NB4 (cell line): ENCODE measurements around the gene GNPNAT1.
A peak's percentile ranks its signal among the peaks of the same experiment; 100 is the strongest.

Source experiments
- DNase-seq: peaks from one replicate; pipeline ENCODE4 v3.0.0; 2010; ENCODE audit warnings: low read depth
- H3K4me3 ChIP-seq: one replicate; pipeline ENCODE4 v1.5.1; 2011; ENCODE audit warnings: mild to moderate bottlenecking, low read depth, low read length, moderate library complexity
- MYC ChIP-seq: IDR thresholded peaks from 2 replicates; pipeline ENCODE4 v1.6.1; 2011; ENCODE audit warnings: low read depth, low read length
- POLR2A ChIP-seq: IDR thresholded peaks from 2 replicates; pipeline ENCODE4 v1.6.1; 2011; ENCODE audit warnings: mild to moderate bottlenecking; ENCODE audit not compliant: insufficient read length; ENCODE audit errors: extremely low read depth
- TF ChIP-seq, protein P1 (sequence below): IDR thresholded peaks from one replicate; pipeline ENCODE4 v1.5.1; 2012; ENCODE audit warnings: low read depth, low read length
- TF ChIP-seq, protein P2 (sequence below): IDR thresholded peaks from 2 replicates; pipeline ENCODE4 v1.6.1; 2011; ENCODE audit warnings: low read depth, low read length

Gene GNPNAT1

DNA sequence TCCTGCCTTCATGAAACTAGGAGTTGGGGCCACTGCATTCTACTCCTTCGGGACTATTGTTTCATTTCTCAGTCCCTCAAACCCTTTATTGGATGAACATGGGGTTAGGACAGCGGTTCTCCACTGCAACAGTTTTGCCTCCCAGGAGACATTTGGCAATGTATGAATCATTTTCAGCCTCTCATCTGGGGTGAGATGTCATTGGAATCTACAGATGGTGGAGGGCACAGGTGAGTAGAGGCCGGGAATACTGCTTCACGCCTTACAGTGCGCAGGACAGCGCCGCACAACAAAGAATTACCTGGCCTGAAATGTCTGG, 649 bp upstream of the GNPNAT1 start:
- TF ChIP-seq POLR2A (no peak), MYC (no peak)
- TF ChIP-seq, protein P1, sequence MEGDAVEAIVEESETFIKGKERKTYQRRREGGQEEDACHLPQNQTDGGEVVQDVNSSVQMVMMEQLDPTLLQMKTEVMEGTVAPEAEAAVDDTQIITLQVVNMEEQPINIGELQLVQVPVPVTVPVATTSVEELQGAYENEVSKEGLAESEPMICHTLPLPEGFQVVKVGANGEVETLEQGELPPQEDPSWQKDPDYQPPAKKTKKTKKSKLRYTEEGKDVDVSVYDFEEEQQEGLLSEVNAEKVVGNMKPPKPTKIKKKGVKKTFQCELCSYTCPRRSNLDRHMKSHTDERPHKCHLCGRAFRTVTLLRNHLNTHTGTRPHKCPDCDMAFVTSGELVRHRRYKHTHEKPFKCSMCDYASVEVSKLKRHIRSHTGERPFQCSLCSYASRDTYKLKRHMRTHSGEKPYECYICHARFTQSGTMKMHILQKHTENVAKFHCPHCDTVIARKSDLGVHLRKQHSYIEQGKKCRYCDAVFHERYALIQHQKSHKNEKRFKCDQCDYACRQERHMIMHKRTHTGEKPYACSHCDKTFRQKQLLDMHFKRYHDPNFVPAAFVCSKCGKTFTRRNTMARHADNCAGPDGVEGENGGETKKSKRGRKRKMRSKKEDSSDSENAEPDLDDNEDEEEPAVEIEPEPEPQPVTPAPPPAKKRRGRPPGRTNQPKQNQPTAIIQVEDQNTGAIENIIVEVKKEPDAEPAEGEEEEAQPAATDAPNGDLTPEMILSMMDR, result no peak
- TF ChIP-seq, protein P2, sequence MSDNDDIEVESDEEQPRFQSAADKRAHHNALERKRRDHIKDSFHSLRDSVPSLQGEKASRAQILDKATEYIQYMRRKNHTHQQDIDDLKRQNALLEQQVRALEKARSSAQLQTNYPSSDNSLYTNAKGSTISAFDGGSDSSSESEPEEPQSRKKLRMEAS, result no peak
- DNase-seq, result peak; percentile 82
- peak overlapping the region; percentile 70 for H3K4me3 ChIP-seq

DNA sequence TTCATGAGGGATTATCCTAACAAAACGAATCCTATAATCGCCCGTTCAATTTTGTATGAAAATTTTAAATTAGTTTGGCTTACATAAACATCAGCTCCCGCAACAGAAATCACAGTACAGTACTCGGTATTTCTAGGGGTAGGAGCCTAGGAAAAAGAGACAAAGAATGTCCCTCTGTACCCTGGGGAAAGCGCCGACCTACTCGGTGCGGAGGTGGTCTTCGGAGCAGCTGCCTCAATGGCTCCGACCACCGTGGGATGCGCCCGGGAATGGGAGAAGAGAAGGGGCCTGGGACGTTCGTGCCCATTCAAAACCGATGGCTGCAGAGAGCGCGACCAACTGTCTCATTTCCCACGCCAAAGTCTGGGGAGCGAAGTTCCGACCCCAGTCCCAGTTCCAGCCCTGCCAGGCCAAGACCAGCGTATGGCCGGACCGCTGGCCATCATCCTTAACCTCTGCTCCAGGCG, 618 bp downstream of the GNPNAT1 start:
- DNase-seq, result no peak
- H3K4me3 ChIP-seq, result peak overlapping the region; percentile 81
- TF ChIP-seq, protein P2, result no peak
- TF ChIP-seq MYC (no peak; the same call in 1 of the 2 replicates), POLR2A (no peak)
- TF ChIP-seq, protein P1, result no peak

DNA sequence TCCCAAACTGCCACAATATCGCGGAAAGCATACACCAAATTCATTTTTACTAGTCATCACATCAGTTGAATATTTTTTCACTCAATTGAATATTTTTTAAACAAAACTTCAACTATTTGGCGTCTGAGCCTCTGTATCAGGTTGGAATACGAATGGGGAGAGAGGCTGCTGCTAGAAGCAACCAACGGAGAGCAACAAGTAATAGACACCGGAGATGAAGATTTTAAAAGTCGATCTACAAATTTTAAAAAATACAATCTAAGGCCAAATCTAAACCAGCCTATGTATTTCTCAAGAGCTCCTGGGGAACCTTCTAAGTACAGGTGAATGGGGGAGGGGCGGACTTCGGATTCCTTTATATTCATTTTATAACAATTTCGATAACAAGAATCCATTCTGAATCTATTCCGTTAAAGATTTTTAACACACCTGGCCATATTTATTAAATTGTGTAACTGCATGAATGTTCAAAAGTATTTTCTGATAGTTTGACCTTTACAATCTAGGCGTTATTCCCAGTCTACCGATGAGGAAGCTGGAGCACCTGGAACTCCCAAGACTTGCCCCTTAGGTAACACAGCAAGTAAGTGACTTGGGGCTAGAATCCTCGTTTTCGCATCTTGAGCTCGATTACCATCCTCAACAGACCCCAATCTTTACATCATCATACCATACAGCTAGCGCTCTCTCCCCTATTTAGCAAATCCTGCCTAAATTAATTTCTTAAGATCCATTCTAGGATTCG, 1.2 kb downstream of the GNPNAT1 start:
- DNase-seq, result peak; percentile 11
- peak overlapping the region; percentile 81 for H3K4me3 ChIP-seq
- TF ChIP-seq MYC, result no peak
- TF ChIP-seq, protein P1, result no peak
- TF ChIP-seq, protein P2, result no peak
- no peak for TF ChIP-seq POLR2A

DNA sequence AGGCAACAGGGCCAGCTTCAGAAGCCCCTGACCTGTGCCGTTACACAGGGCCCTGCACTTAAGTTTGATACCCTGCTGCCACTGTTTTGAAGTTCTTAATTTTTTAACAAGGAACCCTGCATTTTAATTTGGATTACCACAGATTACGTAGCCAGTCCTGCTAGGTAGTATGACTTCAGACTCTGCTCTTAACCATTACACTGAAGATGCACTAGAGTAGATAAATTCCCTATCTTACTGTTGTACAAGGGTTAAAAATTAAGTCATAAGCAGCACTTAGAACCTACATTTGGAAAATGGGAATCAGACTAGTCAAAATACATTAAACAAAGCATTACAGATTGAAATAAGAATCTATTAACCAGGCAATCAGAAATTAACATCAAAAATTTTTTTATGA, 2.3 kb downstream of the GNPNAT1 start:
- DNase-seq, result peak; percentile 12
- H3K4me3 ChIP-seq, result peak overlapping the region; percentile 81

DNA sequence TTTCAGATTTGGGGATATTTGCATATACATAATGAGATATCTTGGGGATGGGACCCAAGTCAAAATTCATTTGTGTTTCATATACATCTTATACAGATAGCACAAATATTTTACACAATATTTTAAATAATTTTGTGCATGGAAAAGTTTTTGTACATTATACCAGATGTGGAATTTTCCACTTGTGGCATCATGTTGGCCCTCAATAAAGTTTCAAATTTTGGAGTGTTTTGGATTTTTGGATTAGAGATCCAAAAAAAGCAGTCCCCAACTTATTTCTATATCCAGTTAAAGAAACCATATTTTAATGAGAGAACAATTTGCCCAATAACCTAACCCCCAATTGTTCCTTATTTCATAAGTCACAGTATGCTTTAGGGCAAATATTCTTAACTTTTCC, 4.5 kb downstream of the GNPNAT1 start:
- TF ChIP-seq POLR2A (no peak), MYC (no peak)
- TF ChIP-seq, protein P2, result no peak
- TF ChIP-seq, protein P1, result no peak
- H3K4me3 ChIP-seq, result no peak overlapping the region
- no peak for DNase-seq

More for the DNA sequence above, 2.3 kb downstream of the GNPNAT1 start:
- TF ChIP-seq, protein P2, result no peak
- TF ChIP-seq POLR2A (no peak), MYC (no peak)

DNA sequence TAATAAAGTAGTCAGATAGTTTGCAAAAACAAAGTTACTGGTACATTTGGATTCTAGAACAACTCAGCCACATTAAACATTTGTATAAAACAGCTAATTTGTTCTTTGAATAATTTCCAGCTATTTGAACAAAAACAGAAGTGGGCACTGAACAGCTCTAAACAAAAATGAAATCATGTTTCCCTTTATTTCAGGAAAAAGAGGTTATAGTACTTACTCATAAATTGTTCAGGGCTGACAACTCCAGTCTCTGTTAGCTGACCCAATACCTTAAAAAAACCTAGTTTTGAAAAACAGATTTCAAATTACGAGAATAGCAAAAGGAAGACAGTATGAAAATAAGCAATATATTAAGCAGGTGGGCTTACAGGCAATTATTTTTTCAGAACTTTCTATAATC, 8.2 kb downstream of the GNPNAT1 start:
- no peak overlapping the region for H3K4me3 ChIP-seq
- TF ChIP-seq POLR2A, result no peak
- TF ChIP-seq, protein P1, result no peak
- TF ChIP-seq MYC, result no peak
- no peak for DNase-seq
